Measurements from ENCODE around the gene VAMP5.
"Not testable (repeated sequence)": the region's sequence is repeated elsewhere in the genome, so short reads cannot be mapped to it uniquely, and the experiment has no call there.

Gene VAMP5

DNA sequence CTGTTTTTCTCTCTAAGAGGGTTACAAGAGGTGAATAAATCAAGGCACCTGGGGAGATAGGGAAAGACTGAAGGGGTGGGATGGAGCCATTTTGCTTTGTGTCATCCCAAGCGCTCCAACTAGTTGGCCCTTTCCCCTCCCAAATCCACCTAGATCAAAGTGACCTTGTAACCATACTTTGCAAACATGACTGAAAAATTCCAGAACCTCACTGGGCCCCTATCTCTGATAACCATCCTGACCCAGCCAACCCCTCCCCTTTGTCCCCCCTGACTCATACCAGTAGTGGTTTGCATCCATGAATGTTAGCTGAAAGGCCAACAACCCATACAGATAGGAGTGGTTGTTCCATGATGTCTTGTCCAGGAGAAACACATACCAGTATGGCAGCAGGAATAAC lies 26.1 kb upstream of the VAMP5 start:
- no peak overlapping the region for H3K27ac ChIP-seq (ENCODE audit: low read depth, low read length)
- H3F3A ChIP-seq (ENCODE audit: control insufficient read depth, insufficient read depth) = no peaks in the 10 kb centered on the region
- peaks cover 17% of the 10 kb centered on the region for H3K4me1 ChIP-seq (ENCODE audit: control insufficient read depth, low read length)
- H3K9me3 ChIP-seq (ENCODE audit: control insufficient read depth, insufficient read depth, low read length) = no peaks in the 10 kb centered on the region
- no peaks in the 10 kb centered on the region for H4K20me1 ChIP-seq (ENCODE audit: control insufficient read depth, insufficient read depth, low read depth, low read length)
- H3K36me3 ChIP-seq (ENCODE audit: control insufficient read depth, low read length) = peaks cover 38% of the 10 kb centered on the region
- no peak for TF ChIP-seq EZH2phosphoT487 (IDR thresholded peaks at IDR 0.05; ENCODE audit: borderline replicate concordance, low read length)
- TF ChIP-seq, protein P1, sequence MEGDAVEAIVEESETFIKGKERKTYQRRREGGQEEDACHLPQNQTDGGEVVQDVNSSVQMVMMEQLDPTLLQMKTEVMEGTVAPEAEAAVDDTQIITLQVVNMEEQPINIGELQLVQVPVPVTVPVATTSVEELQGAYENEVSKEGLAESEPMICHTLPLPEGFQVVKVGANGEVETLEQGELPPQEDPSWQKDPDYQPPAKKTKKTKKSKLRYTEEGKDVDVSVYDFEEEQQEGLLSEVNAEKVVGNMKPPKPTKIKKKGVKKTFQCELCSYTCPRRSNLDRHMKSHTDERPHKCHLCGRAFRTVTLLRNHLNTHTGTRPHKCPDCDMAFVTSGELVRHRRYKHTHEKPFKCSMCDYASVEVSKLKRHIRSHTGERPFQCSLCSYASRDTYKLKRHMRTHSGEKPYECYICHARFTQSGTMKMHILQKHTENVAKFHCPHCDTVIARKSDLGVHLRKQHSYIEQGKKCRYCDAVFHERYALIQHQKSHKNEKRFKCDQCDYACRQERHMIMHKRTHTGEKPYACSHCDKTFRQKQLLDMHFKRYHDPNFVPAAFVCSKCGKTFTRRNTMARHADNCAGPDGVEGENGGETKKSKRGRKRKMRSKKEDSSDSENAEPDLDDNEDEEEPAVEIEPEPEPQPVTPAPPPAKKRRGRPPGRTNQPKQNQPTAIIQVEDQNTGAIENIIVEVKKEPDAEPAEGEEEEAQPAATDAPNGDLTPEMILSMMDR (IDR thresholded peaks at IDR 0.05; ENCODE audit: low read depth, low read length, poor library complexity, severe bottlenecking) = no peak
- no peaks in the 10 kb centered on the region for H3K27me3 ChIP-seq (ENCODE audit: control insufficient read depth, low read length)
- H3K9me2 ChIP-seq (replicated peaks; ENCODE audit: control insufficient read depth, low read length) = no peaks in the 10 kb centered on the region
- peaks cover 31% of the 10 kb centered on the region for H3K79me2 ChIP-seq (ENCODE audit: control insufficient read depth, low read length)
- H3K4me2 ChIP-seq (ENCODE audit: low read length) = no peak overlapping the region
- H3K4me3 ChIP-seq (ENCODE audit: low read length) = no peak overlapping the region

DNA sequence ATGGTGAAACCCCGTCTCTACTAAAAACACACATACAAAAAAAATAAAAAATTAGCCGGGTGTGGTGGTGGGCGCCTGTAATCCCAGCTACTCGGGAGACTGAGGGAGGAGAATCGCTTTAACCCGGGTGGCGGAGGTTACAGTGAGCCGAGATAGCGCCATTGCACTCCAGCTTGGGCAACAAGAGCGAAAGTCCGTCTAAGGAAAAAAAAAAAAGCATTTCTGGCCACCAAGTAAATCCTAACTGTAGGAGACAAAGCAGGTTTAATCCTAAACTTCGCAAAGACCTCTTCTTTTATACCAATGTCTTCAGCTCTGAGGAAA lies 23.9 kb upstream of the VAMP5 start:
- not testable (repeated sequence) for H3K9me3 ChIP-seq (ENCODE audit: control insufficient read depth, insufficient read depth, low read length); H3K27ac ChIP-seq (ENCODE audit: low read depth, low read length); H3K9me2 ChIP-seq (replicated peaks; ENCODE audit: control insufficient read depth, low read length); H4K20me1 ChIP-seq (ENCODE audit: control insufficient read depth, insufficient read depth, low read depth, low read length); H3K27me3 ChIP-seq (ENCODE audit: control insufficient read depth, low read length); H3F3A ChIP-seq (ENCODE audit: control insufficient read depth, insufficient read depth)
- H3K79me2 ChIP-seq (ENCODE audit: control insufficient read depth, low read length) = peaks cover 31% of the 10 kb centered on the region
- peaks cover 22% of the 10 kb centered on the region for H3K36me3 ChIP-seq (ENCODE audit: control insufficient read depth, low read length)
- peak overlapping the region; percentile 80 for H3K4me3 ChIP-seq (ENCODE audit: low read length)
- peak overlapping the region; percentile 72 for H3K4me2 ChIP-seq (ENCODE audit: low read length)
- H3K4me1 ChIP-seq (ENCODE audit: control insufficient read depth, low read length) = peaks cover 30% of the 10 kb centered on the region

DNA sequence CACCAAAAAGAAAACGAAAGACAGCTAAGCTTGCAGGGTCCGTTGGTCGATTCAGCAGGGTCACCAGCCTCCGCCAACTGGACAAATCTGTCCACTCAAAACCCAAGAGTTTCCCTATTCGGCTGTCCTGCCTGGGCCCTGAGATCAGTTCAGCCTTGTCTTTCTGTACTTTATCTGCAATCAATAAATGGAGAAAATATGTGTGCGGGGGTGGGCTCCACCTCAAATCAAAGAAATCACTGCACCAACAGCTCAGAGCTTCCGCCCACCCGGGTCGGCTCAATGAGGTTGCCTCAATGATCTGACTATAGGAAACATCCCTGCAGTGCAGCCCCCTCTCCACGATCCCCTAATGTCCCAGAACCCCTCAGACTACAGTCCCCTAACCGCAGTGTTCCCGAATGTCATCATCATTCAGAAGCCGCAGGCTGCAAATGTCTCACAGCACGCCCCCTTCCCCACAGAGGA lies 23.4 kb upstream of the VAMP5 start:
- no peaks in the 10 kb centered on the region for H3K27me3 ChIP-seq (ENCODE audit: control insufficient read depth, low read length)
- H3K79me2 ChIP-seq (ENCODE audit: control insufficient read depth, low read length) = peaks cover 31% of the 10 kb centered on the region
- H3K9me3 ChIP-seq (ENCODE audit: control insufficient read depth, insufficient read depth, low read length) = no peaks in the 10 kb centered on the region
- H3K4me2 ChIP-seq (ENCODE audit: low read length) = peak overlapping the region; percentile 72
- H3K4me3 ChIP-seq (ENCODE audit: low read length) = peak overlapping the region; percentile 80
- H3K27ac ChIP-seq (ENCODE audit: low read depth, low read length) = no peak overlapping the region
- H3K9me2 ChIP-seq (replicated peaks; ENCODE audit: control insufficient read depth, low read length) = no peaks in the 10 kb centered on the region
- TF ChIP-seq, protein P1 (IDR thresholded peaks at IDR 0.05; ENCODE audit: low read depth, low read length, poor library complexity, severe bottlenecking) = no peak
- TF ChIP-seq EZH2phosphoT487 (IDR thresholded peaks at IDR 0.05; ENCODE audit: borderline replicate concordance, low read length) = no peak
- H3K36me3 ChIP-seq (ENCODE audit: control insufficient read depth, low read length) = peaks cover 20% of the 10 kb centered on the region
- peaks cover 4% of the 10 kb centered on the region; the same call in 1 of the 2 replicates for H3F3A ChIP-seq (ENCODE audit: control insufficient read depth, insufficient read depth)
- H4K20me1 ChIP-seq (ENCODE audit: control insufficient read depth, insufficient read depth, low read depth, low read length) = no peaks in the 10 kb centered on the region
- H3K4me1 ChIP-seq (ENCODE audit: control insufficient read depth, low read length) = peaks cover 30% of the 10 kb centered on the region

DNA sequence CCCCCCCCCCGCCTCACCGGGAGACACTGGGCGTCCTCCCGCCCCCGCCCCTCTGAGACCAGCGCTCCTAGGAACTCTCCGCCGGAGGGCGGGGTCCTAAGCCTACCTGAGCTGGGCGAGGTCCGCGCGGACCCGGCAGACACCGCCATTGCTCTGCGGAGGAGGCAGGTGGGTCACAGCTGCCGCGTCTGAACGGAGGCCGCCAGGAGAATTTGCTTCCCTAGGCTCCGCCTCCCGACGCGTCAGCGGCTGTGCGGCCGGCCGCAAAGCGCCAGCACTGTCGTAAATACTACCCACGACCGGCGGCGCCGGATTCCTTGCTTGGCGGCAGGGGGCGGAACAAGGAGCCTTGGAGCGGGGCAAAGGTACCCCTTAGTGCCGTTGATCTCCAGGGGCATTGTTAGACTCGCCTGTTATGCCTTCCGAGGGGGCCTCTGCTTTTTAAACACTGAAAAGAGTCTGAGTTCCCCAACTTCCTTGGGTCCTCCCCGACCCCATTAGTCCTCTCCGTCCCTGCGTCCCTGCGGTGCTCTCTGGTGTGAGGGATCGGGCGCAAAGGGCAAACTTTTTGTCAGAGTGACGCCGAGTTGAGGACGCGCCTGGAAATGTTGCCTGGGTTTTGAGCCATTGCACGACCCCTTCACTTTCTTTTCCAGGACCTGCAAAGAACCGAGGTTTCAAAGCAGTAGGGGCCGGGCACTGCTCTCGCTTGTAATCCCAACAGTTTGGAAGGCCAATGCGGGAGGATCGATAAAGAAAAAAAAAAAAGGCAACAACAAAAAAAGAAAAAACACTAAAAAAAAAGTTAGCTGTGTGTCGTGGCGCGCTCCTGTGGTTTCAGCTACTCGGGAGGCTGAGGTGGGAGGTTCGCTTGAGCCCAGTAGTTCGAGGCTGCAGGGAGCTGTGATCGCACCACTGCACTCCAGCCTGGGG lies 22.7 kb upstream of the VAMP5 start, which contains the start of gene GGCX:
Gene GGCX, minus strand, starts transcription at position 214 of the 933 bp plus-strand sequence. Its CDS starts 65 bp downstream, at position 149.
- peaks cover 15% of the 10 kb centered on the region for H3K36me3 ChIP-seq (ENCODE audit: control insufficient read depth, low read length)

More for the DNA sequence above, 22.7 kb upstream of the VAMP5 start, which contains the start of gene GGCX:
- no peaks in the 10 kb centered on the region for H4K20me1 ChIP-seq (ENCODE audit: control insufficient read depth, insufficient read depth, low read depth, low read length)
- peak within 1 kb of the TSS; percentile 70 for H3K27ac ChIP-seq (ENCODE audit: low read depth, low read length)
- H3K79me2 ChIP-seq (ENCODE audit: control insufficient read depth, low read length) = peaks cover 31% of the 10 kb centered on the region
- H3K4me1 ChIP-seq (ENCODE audit: control insufficient read depth, low read length) = peaks cover 30% of the 10 kb centered on the region
- peak within 1 kb of the TSS; percentile 72 for H3K4me2 ChIP-seq (ENCODE audit: low read length)
- no peaks in the 10 kb centered on the region for H3K9me3 ChIP-seq (ENCODE audit: control insufficient read depth, insufficient read depth, low read length)
- H3K4me3 ChIP-seq (ENCODE audit: low read length) = peak within 1 kb of the TSS; percentile 80
- no peaks in the 10 kb centered on the region for H3K9me2 ChIP-seq (replicated peaks; ENCODE audit: control insufficient read depth, low read length)
- TF ChIP-seq EZH2phosphoT487 (IDR thresholded peaks at IDR 0.05; ENCODE audit: borderline replicate concordance, low read length) = no peak
- TF ChIP-seq, protein P1 (IDR thresholded peaks at IDR 0.05; ENCODE audit: low read depth, low read length, poor library complexity, severe bottlenecking) = no peak
- H3K27me3 ChIP-seq (ENCODE audit: control insufficient read depth, low read length) = no peaks in the 10 kb centered on the region
- peaks cover 4% of the 10 kb centered on the region; the same call in 1 of the 2 replicates for H3F3A ChIP-seq (ENCODE audit: control insufficient read depth, insufficient read depth)

All from DOHH2 (cell line).